Occipital lobe (tissue), 2 donors: Measurements from ENCODE around the gene SAG. TPM values are rescaled to one million over a fixed set of nuclear protein-coding genes. Genes with fewer than 3 reads are reported as not detected.

Source experiments
- DNase-seq: peaks from one replicate; lab custom pipeline; 2025; lab: John Stamatoyannopoulos, UW
- total RNA-seq: library from RNA; depleted of rRNA; stranded (reverse); fragments of >200 nt; gene quantifications from one replicate; pipeline ENCODE4 v1.2.3, GENCODE V29; 2014

Gene SAG
- total RNA-seq, 1 donor from 2014 or later: not detected

- DNase-seq: no peak
Measured at GRCh38 chr2:233288663-233289062, 19.0 kb upstream of the SAG start.

- no peak for DNase-seq
Measured at GRCh38 chr2:233289648-233290047, 18.0 kb upstream of the SAG start.

GRCh38 chr2:233290051-233290845, 17.4 kb upstream of the SAG start:
- no peak for DNase-seq

- no peak for DNase-seq
Measured at GRCh38 chr2:233295891-233296290, 11.7 kb upstream of the SAG start.

- DNase-seq: no peak
Measured at GRCh38 chr2:233297076-233297475, 10.5 kb upstream of the SAG start.

- DNase-seq: no peak
Measured at GRCh38 chr2:233300401-233300800, 7.2 kb upstream of the SAG start.

- DNase-seq: no peak
Measured at GRCh38 chr2:233301248-233301647, 6.4 kb upstream of the SAG start.

- no peak for DNase-seq
Measured at GRCh38 chr2:233301811-233302210, 5.8 kb upstream of the SAG start.

GRCh38 chr2:233303252-233303651, 4.4 kb upstream of the SAG start:
- no peak for DNase-seq

GRCh38 chr2:233311241-233311926, 3.8 kb downstream of the SAG start:
- DNase-seq: no peak

GRCh38 chr2:233312874-233313273, 5.3 kb downstream of the SAG start:
- DNase-seq: no peak

- DNase-seq: no peak
Measured at GRCh38 chr2:233314180-233314925, 6.7 kb downstream of the SAG start.

GRCh38 chr2:233317196-233317943, 9.8 kb downstream of the SAG start:
- DNase-seq: no peak

- DNase-seq: no peak
Measured at GRCh38 chr2:233319256-233319655, 11.6 kb downstream of the SAG start.

GRCh38 chr2:233320470-233320869, 12.9 kb downstream of the SAG start:
- DNase-seq: no peak

GRCh38 chr2:233321166-233321565, 13.6 kb downstream of the SAG start:
- DNase-seq: no peak

GRCh38 chr2:233323851-233324250, 16.2 kb downstream of the SAG start:
- no peak for DNase-seq

GRCh38 chr2:233325256-233325655, 17.6 kb downstream of the SAG start:
- no peak for DNase-seq

GRCh38 chr2:233325814-233326213, 18.2 kb downstream of the SAG start:
- DNase-seq: no peak

GRCh38 chr2:233326500-233326899, 18.9 kb downstream of the SAG start:
- DNase-seq: no peak

- no peak for DNase-seq
Measured at GRCh38 chr2:233328922-233329321, 21.3 kb downstream of the SAG start.
